Activated CD4-positive, CD25-positive, alpha-beta regulatory T cell treated with anti-CD3 and anti-CD28 coated beads, Interleukin-2, amount 50 U/mL, for 16 hours (primary cell): ENCODE measurements around the gene ZMIZ1.

Source experiments
- DNase-seq: peaks from one replicate; pipeline ENCODE4 v3.0.0-alpha.2; 2020; ENCODE audit warnings: low read depth, low spot score

The ZMIZ1 gene

DNA sequence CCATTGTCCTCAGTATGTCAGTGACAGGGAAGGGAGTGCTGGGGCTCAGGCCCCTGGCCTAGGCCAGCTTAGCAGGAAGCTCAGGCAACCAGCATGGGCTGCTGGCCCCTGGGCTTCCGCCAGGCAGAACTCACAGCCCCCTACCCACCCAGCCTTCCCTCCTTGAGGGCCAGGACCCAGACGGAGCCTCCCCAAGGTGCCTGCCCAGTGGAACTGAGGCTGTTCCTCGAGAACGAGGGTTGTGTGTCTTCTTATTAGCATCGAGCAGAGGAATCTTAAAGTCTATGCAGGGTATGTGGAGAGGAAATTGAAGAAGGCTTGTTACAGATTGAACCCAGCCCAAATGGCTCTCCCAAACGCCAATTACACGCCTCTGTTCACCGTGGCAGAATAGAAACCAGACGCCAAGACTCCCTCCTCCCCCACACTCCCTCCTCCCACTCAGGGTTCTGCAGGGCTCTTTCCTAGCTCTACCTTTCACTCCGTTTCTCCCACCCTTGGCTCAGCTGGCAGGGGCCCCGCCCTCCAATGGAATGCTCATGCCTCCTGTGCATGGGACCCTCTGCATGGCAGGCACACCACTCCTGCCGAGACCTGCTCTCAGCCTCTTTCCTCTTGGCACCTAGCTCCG is 134.4 kb downstream of the ZMIZ1 start:
- no peak for DNase-seq

DNA sequence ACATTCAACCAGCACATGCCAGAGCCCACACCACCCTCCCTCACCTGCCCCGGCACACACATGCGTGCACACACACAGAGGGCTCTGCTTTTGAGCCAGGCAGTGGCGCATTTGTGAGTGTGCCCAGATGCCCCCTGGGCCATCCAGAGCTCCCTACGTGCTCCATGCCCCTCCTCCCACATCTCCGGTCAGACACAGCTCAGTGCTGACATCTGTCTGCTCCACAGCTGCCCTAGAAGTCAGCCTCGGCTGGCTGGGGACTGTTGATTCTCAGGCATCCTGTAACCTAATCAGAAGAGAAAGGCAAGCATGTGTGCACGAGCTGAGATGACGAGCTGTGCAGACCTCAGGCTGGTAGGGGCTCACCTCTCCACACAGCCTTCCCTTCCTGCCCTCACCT is 135.1 kb downstream of the ZMIZ1 start:
- DNase-seq, result no peak

DNA sequence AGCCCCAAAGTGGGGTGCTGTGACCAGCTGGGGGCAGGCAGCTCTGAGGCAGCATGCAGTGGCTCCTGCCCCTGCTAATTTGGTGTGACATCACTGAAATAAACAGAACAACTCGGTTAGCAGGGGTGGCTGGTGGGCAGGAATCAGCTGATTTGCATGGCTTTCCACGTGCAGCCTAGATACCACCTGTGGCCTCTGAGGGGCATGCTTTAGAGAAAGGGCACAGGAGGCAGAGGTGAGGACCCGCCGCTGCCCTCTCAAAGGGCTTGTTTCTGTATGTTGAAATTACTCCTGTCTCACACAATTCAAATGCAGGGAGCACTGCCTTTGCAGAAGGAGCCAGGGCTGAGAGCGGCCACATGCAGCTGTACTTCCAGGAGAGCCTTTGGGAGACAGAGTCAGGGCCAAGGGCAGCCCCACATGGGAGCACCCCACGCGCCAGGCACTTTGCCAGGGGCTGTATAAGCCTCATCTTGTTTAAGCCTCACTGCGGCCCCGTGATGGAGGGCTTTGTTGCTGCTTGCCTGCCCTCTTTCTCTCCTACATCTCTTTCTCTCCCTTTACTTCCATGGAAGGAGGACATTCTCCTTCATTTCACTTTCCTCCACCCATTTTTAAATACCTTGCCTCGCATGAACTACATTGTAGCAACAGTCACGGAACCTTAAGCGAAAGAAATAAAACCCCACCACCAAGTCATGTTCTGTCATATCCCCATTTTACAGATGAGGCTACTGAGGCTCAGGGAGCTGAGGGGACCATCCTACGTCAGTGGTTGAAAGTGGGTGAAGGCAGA is 137.7 kb downstream of the ZMIZ1 start:
- no peak for DNase-seq

- DNase-seq, result no peak
Measured at GRCh38 chr10:79207096-79207357, 138.3 kb downstream of the ZMIZ1 start.

DNA sequence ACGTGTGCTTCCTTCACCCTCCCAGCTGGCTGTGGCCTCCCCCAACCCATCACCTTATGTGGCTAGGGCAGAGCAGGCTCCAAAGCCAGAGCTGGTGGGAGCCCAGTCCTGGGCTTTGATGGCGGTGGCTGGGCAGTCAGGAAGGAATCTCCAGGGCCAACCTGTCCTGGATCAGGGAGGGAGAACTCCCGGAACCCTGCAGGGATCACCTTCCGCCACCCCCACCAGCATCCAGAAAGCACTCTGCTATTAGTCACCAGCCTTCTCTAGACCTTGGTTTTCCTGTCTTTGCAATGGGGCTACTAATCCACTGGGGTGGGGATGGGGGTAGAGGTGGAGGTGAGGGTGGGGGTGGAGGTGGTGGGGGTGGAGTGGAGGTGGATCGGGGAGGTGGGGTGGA is 139.0 kb downstream of the ZMIZ1 start:
- no peak for DNase-seq

GRCh38 chr10:79208251-79208983 is 139.7 kb downstream of the ZMIZ1 start:
- no peak for DNase-seq

GRCh38 chr10:79209340-79209739 is 140.6 kb downstream of the ZMIZ1 start:
- DNase-seq, result no peak

- DNase-seq, result no peak
Measured at GRCh38 chr10:79209831-79210230, 141.1 kb downstream of the ZMIZ1 start.

GRCh38 chr10:79210672-79211071 is 141.9 kb downstream of the ZMIZ1 start:
- no peak for DNase-seq

GRCh38 chr10:79211616-79212015 is 142.8 kb downstream of the ZMIZ1 start:
- no peak for DNase-seq

- no peak for DNase-seq
Measured at GRCh38 chr10:79215531-79215930, 146.8 kb downstream of the ZMIZ1 start.

DNA sequence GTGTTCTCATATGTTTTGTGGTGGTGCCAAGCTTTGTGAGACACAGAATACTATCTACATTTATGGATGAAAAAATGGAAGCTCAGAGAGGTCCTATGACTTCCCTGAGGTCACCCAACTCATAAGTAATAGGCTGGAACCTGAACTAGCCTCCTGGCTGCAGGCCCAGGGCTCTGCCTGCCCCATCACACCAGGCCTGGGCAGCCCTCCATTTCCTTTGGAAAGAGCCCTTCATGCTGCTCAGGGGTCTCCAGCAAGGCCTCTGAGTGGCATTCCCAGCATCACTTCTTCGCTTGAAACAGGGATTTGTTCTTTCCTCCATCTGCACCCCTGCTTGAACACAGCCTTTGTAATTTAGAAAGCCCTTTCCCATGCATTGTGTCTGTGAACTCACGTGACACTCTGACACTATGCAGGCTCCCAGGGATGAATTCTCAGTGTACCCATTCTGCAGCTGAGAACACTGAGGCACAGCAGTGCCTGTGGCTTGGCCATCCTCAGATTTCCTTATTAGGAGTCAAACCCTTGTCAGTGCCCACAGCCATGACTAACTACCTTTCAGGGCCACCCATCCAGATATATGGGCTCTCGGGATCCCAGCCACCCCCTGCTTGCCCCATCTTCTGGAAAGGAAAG is 150.7 kb downstream of the ZMIZ1 start:
- no peak for DNase-seq

DNA sequence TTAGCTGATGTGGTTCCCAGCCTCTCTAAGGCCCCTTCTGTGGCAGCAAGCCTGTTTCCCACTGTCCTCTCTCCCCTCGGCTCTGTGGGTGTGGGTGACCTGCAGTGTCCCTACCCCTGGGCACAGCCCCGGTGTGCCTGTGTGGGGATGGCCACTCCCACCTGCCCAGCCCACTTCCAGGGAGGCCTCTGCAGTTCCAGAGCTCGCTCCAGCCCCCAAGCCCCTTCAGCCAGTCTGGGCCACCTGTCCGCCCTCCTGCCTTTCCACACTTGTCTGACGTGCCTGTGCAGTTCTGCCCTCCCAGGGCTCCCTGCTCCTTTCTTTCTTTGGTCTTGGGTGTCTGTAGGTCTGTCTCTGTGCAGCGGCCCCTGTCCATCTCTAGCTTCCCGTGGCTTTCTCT is 151.5 kb downstream of the ZMIZ1 start:
- DNase-seq, result no peak

DNA sequence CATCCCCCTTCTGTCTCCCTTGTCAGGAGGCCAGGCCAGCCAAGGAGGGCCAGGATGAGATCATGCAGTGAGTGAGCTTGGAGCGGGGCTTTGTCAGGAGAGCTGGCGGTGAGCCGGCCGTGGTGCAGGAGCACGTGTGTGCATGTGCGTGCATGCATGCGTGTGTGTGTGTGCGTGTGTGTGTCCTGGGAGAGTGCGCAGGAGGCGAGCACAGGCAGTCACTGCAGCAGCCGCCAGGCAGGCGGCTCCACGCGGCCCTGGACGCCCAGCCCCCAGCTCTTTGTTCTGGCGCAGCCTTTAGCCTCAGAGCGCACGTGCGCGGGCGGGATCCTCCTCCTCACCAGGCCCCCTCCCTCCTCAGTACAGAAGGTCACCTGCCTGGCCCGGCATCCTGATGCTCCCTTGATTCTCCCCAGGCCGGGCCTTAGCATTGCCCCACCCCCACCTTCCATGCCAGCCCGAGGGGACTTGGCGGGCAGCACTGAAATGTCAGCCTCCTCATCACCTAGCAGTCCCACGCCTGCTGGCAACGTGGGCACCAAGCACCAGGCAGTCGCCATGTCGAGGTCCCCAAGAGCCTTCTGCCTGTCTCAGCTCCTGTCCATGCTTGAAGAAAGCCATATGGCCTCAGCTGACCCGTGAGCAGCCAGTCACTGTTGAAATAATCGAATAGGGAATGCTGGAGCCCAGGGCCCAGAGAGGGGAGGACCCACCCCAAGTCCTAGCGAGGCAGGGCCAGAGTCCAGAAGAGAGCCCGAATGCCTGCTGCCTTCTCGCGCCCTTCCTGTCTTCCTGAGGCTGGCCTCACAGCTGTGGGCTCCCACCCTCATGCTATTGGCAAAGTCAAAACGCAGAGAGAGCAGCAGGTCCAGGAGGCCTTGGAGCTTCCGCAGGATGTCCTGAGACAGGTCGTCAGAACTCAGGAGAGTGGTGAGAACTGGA is 152.6 kb downstream of the ZMIZ1 start:
- no peak for DNase-seq

GRCh38 chr10:79222186-79222585 is 153.4 kb downstream of the ZMIZ1 start:
- no peak for DNase-seq

- no peak for DNase-seq
Measured at GRCh38 chr10:79223091-79224048, 154.6 kb downstream of the ZMIZ1 start.

- no peak for DNase-seq
Measured at GRCh38 chr10:79224263-79224949, 155.6 kb downstream of the ZMIZ1 start.

- DNase-seq, result no peak
Measured at GRCh38 chr10:79224992-79225391, 156.2 kb downstream of the ZMIZ1 start.

DNA sequence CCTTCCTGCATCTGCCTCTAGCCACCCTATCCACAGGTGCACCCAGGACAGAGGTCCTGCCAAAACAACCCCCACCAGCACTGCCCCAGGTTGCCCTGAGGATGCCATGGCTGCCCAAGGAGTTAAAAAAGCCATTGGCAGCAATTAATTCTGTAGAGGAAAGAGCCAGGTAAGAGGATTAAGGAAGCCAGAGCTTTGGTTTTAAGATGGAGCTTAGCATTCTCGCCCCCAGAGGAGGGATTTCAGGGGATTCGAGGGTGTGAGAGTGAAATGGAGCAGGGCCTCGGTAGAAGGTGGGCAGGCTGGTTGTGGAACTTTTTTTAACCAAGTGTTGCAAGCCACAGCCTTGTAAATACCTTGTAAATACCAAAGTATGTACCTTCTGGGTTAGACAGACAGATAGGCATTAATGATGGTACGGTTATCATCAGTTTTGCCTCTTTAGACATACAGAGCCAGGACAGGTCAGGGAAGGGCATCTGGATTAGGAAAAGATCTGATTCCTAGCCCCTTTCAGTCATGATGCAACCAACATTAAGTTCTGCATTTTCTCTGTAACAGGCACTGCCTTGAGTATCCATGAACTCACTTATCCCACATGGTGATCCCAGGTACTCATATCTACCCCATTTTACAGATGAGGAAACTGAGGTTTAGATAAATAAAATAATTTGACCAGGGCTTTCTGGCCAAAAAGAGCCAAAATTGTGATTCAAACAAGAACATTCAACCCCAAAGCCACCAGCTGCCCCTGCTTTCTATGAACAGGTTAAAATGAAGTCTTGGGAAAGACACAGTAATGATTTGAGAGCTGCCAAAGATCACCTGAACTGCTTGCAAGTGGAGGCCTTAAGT is 157.9 kb downstream of the ZMIZ1 start:
- no peak for DNase-seq
